Measurements from ENCODE around the gene UNC5C. TPM values are rescaled to one million over a fixed set of nuclear protein-coding genes. Genes with fewer than 3 reads are reported as not detected.

The UNC5C gene
- polyA plus RNA-seq, 1 donor (not counting 4 experiments of a cell fraction or from before 2014, with no cell fraction given): not detected

DNA sequence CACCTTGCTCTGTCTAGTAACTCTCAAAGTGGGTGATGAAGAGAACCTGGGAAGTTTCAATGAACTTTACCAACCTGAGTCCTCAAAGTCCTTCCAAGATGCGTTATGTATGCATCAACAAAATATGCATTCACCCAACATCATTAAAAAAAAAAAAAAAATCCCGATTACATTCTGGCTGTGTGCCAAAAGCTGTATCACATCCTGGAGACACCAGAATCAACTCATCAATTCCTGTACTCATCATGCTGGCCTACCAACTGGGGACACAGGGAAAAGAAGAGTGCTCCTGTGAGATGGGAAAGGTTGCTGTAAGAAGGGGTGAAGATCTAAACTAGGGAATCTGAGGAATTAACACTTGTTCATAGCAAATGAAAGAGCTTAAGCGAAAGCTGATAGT, 16.5 kb downstream of the UNC5C start:
- Histone ChIP-seq H4K20me1 (ENCODE audit: control insufficient read depth, extremely low read depth, insufficient read depth, low read length) (no peaks in the 10 kb centered on the region), H3K9ac (ENCODE audit: control insufficient read depth, extremely low read depth, insufficient read depth, low read length) (no peak overlapping the region), H3K79me2 (ENCODE audit: control insufficient read depth, insufficient read depth, low read length) (no peaks in the 10 kb centered on the region), H2AFZ (ENCODE audit: control insufficient read depth, low read length) (no peak overlapping the region), H3K27me3 (ENCODE audit: control insufficient read depth, extremely low read depth, insufficient read depth, low read length) (no peaks in the 10 kb centered on the region), H3K4me3 (ENCODE audit: control insufficient read depth in 2 of 3, extremely low read depth in 1 of 3, insufficient read depth in 2 of 3, low read depth in 1 of 3, low read length in 3 of 3) (no peak overlapping the region), H3K4me2 (ENCODE audit: control insufficient read depth, extremely low read depth, insufficient read depth, low read depth, low read length) (no peak overlapping the region), H3K36me3 (ENCODE audit: control insufficient read depth in 2 of 2, extremely low read depth in 1 of 2, insufficient read depth in 2 of 2, low read length in 2 of 2) (no peaks in the 10 kb centered on the region), H3K9me1 (ENCODE audit: control insufficient read depth, extremely low read depth, insufficient read depth, low read length) (no peaks in the 10 kb centered on the region), H3K9me3 (ENCODE audit: control insufficient read depth, low read depth, low read length) (no peaks in the 10 kb centered on the region), H3K4me1 (ENCODE audit: control insufficient read depth, extremely low read depth, insufficient read depth, low read length) (no peaks in the 10 kb centered on the region), H3K27ac (ENCODE audit: control insufficient read depth, insufficient read depth, low read length) (no peak overlapping the region)
- dilution Hi-C loops (cut with MboI; ENCODE audit: extremely low pct_ligation_motif_present, low sequenced_read_pairs): no loop called here
- no peak for FAIRE-seq
- no peak for TF ChIP-seq EZH2 (IDR thresholded peaks at IDR 0.05; ENCODE audit: low read length)
- TF ChIP-seq, protein P1, sequence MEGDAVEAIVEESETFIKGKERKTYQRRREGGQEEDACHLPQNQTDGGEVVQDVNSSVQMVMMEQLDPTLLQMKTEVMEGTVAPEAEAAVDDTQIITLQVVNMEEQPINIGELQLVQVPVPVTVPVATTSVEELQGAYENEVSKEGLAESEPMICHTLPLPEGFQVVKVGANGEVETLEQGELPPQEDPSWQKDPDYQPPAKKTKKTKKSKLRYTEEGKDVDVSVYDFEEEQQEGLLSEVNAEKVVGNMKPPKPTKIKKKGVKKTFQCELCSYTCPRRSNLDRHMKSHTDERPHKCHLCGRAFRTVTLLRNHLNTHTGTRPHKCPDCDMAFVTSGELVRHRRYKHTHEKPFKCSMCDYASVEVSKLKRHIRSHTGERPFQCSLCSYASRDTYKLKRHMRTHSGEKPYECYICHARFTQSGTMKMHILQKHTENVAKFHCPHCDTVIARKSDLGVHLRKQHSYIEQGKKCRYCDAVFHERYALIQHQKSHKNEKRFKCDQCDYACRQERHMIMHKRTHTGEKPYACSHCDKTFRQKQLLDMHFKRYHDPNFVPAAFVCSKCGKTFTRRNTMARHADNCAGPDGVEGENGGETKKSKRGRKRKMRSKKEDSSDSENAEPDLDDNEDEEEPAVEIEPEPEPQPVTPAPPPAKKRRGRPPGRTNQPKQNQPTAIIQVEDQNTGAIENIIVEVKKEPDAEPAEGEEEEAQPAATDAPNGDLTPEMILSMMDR (optimal IDR thresholded peaks at IDR 0.05 in 1 of 3, IDR thresholded peaks at IDR 0.05 in 1 of 3, conservative IDR thresholded peaks at IDR 0.05 in 1 of 3; ENCODE audit: extremely low read depth in 1 of 3, insufficient read depth in 2 of 3, low read length in 3 of 3): no peak
- no peak for DNase-seq (ENCODE audit: low read depth, low spot score)

DNA sequence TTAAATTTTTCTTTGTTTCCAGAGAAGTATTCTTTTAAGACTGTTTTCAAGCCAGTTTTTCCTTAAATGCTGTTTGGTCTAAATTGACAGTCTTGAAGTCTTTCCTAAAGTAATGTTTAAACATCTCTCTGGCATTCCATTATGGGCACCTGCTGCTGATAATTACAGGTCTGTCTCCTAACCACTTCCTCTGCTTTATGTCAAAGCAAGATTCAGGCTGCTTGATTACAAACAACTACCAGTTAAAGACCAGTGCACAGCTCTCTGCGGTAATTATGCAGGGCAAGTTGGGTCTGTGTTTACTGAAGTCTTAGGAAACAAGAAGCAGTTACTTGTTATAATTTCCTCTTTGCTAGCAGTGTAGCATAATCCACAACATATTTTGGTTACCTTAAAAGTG, 17.6 kb downstream of the UNC5C start:
- Histone ChIP-seq H3K79me2 (ENCODE audit: control insufficient read depth, insufficient read depth, low read length) (no peaks in the 10 kb centered on the region), H3K4me2 (ENCODE audit: control insufficient read depth, extremely low read depth, insufficient read depth, low read depth, low read length) (no peak overlapping the region), H2AFZ (ENCODE audit: control insufficient read depth, low read length) (no peak overlapping the region), H3K27me3 (ENCODE audit: control insufficient read depth, extremely low read depth, insufficient read depth, low read length) (no peaks in the 10 kb centered on the region), H3K4me3 (ENCODE audit: control insufficient read depth in 2 of 3, extremely low read depth in 1 of 3, insufficient read depth in 2 of 3, low read depth in 1 of 3, low read length in 3 of 3) (no peak overlapping the region), H3K9me1 (ENCODE audit: control insufficient read depth, extremely low read depth, insufficient read depth, low read length) (no peaks in the 10 kb centered on the region), H3K27ac (ENCODE audit: control insufficient read depth, insufficient read depth, low read length) (no peak overlapping the region), H3K9me3 (ENCODE audit: control insufficient read depth, low read depth, low read length) (no peaks in the 10 kb centered on the region), H3K4me1 (ENCODE audit: control insufficient read depth, extremely low read depth, insufficient read depth, low read length) (no peaks in the 10 kb centered on the region), H3K36me3 (ENCODE audit: control insufficient read depth in 2 of 2, extremely low read depth in 1 of 2, insufficient read depth in 2 of 2, low read length in 2 of 2) (no peaks in the 10 kb centered on the region), H4K20me1 (ENCODE audit: control insufficient read depth, extremely low read depth, insufficient read depth, low read length) (no peaks in the 10 kb centered on the region), H3K9ac (ENCODE audit: control insufficient read depth, extremely low read depth, insufficient read depth, low read length) (no peak overlapping the region)
- dilution Hi-C loops (cut with MboI; ENCODE audit: extremely low pct_ligation_motif_present, low sequenced_read_pairs): no loop called here
- DNase-seq (ENCODE audit: low read depth, low spot score) (no peak), FAIRE-seq (no peak)
- TF ChIP-seq EZH2 (IDR thresholded peaks at IDR 0.05; ENCODE audit: low read length): no peak
- TF ChIP-seq, protein P1 (optimal IDR thresholded peaks at IDR 0.05 in 1 of 3, IDR thresholded peaks at IDR 0.05 in 1 of 3, conservative IDR thresholded peaks at IDR 0.05 in 1 of 3; ENCODE audit: extremely low read depth in 1 of 3, insufficient read depth in 2 of 3, low read length in 3 of 3): no peak

Data from keratinocyte (primary cell).